SKM-1 treated with dmso at 0.1 percent for 144 hours (cell line): ENCODE measurements around the gene PLA2G4F.

Source experiments
- DNase-seq: peaks from one replicate; lab custom pipeline; 2025; ENCODE audit not compliant: unreplicated experiment; lab: John Stamatoyannopoulos, UW

Gene PLA2G4F

GRCh38 chr15:42149493-42150218 is 6.8 kb downstream of the PLA2G4F start:
- DNase-seq = no peak

GRCh38 chr15:42148808-42149492 is 7.5 kb downstream of the PLA2G4F start:
- no peak for DNase-seq

- no peak for DNase-seq
These were observed 9.1 kb downstream of the PLA2G4F start for GRCh38 chr15:42147431-42147735.

GRCh38 chr15:42146551-42147430 is 9.6 kb downstream of the PLA2G4F start:
- DNase-seq = no peak

- DNase-seq = no peak
These were observed 10.6 kb downstream of the PLA2G4F start for GRCh38 chr15:42145546-42146455.

GRCh38 chr15:42144841-42145375 is 11.5 kb downstream of the PLA2G4F start:
- DNase-seq = no peak

- no peak for DNase-seq
These were observed 12.4 kb downstream of the PLA2G4F start for GRCh38 chr15:42143866-42144625.

- DNase-seq = no peak
These were observed 13.1 kb downstream of the PLA2G4F start for GRCh38 chr15:42143356-42143755.

- no peak for DNase-seq
These were observed 14.4 kb downstream of the PLA2G4F start for GRCh38 chr15:42141795-42142667.

GRCh38 chr15:42141246-42141645 is 15.2 kb downstream of the PLA2G4F start:
- DNase-seq = no peak

GRCh38 chr15:42140383-42141070 is 15.9 kb downstream of the PLA2G4F start:
- DNase-seq = no peak

- DNase-seq = no peak
These were observed 16.8 kb downstream of the PLA2G4F start for GRCh38 chr15:42139596-42139995.

GRCh38 chr15:42138968-42139386 is 17.5 kb downstream of the PLA2G4F start:
- no peak for DNase-seq

- DNase-seq = no peak
These were observed 18.0 kb downstream of the PLA2G4F start for GRCh38 chr15:42138411-42138810.

- peak; percentile 11 for DNase-seq
These were observed 18.8 kb downstream of the PLA2G4F start for GRCh38 chr15:42137461-42138261.

GRCh38 chr15:42136513-42136912 is 19.9 kb downstream of the PLA2G4F start:
- no peak for DNase-seq

- no peak for DNase-seq
These were observed 21.1 kb downstream of the PLA2G4F start for GRCh38 chr15:42135351-42135750.
